ENCODE results near the gene FKRP. TPM values are rescaled to one million over a fixed set of nuclear protein-coding genes. Genes with fewer than 3 reads are reported as not detected.

FKRP gene
- total RNA-seq, 5 donors from 2014 or later (not counting 1 experiment from before 2014, with no cell fraction given), result 17.8 to 35.3 (median 23.6) TPM

DNA sequence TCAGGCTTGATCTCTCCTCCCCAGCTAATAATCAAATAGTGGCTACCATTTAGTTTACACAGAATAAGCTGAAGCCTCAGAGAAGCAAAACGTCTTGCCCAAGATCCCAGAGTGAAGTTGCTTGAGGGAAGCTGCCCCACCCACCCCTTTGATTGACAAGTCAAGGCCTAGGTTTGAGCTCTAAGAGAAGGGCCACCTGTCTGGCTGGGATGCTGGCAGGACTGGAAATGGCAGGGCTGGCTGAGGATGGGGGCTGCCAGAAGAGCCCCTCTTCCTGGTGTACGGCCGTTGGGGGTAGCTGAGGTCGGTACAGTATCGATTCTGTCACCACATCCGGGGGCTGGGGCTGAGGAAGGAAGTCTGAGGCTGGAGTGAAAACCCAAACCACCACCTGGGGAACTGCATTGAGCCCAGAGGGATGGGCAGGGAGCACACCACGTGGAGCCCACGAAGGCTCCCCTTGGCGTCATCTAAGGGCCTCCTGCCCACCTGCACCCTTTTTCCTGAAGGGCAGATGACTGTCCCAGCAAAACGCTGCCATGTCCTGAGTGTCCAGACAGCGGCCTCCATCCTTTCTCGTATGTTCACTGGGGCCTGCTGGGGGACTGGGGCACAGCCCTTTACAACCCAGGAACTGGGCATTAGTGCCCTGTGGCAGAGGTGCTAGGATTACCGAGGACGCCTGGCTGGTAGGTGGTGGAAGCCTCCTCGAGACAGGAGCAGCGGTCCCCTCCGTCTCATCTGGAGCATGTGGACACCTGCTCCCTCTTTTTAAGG lies 27.5 kb upstream of the FKRP start:
- ATAC-seq (replicated peaks in 1 of 4) (peak; percentile 24 to 46 (median 42)), DNase-seq (peak; percentile 18 to 80 (median 48))
- 19% methylated on average over 12 of the region's 17 CpGs for WGBS (ENCODE audit: insufficient coverage)
- Histone ChIP-seq H3K4me3 (ENCODE audit: control insufficient read depth in 1 of 2, extremely low read depth in 1 of 2, low read length in 1 of 2) (peak overlapping the region; percentile 79 to 93), H3K27ac (ENCODE audit: low read length) (peak overlapping the region; percentile 84), H3K9me3 (no peaks in the 10 kb centered on the region), H3K4me1 (ENCODE audit: control insufficient read depth in 1 of 2, extremely low read depth in 1 of 2, insufficient read depth in 2 of 2, low read length in 2 of 2) (peaks cover 26 to 74% of the 10 kb centered on the region in 2 experiments), H3K36me3 (ENCODE audit: control insufficient read depth in 2 of 2, extremely low read depth in 1 of 2, insufficient read depth in 1 of 2, low read length in 1 of 2) (peaks cover 24 to 26% of the 10 kb centered on the region in 2 donors), H3K27me3 (replicated peaks in 1 of 2; ENCODE audit: control insufficient read depth in 2 of 2, extremely low read depth in 1 of 2, insufficient read depth in 2 of 2, low read length in 1 of 2) (no peaks in the 10 kb centered on the region)
- H3K4me3 Mint-ChIP-seq, result peak overlapping the region; percentile 90 to 98 (median 94)
- no peaks in the 10 kb centered on the region for H3K27me3 Mint-ChIP-seq
- no peaks in the 10 kb centered on the region for H3K9me3 Mint-ChIP-seq
- ChIA-PET POLR2A (no interaction called here), CTCF (interaction anchor here (0.5 to 1.0 kb wide), 8 partner anchors 11 to 526 kb away, joined by 3 to 5 read pairs (median 4); no protein-coding TSS in a partner anchor)
- peaks cover 10% of the 10 kb centered on the region for H3K36me3 Mint-ChIP-seq
- peaks cover 39 to 56% (median 46%) of the 10 kb centered on the region in 3 donors for H3K4me1 Mint-ChIP-seq
- peak overlapping the region; percentile 97 to 98 for H3K27ac Mint-ChIP-seq

DNA sequence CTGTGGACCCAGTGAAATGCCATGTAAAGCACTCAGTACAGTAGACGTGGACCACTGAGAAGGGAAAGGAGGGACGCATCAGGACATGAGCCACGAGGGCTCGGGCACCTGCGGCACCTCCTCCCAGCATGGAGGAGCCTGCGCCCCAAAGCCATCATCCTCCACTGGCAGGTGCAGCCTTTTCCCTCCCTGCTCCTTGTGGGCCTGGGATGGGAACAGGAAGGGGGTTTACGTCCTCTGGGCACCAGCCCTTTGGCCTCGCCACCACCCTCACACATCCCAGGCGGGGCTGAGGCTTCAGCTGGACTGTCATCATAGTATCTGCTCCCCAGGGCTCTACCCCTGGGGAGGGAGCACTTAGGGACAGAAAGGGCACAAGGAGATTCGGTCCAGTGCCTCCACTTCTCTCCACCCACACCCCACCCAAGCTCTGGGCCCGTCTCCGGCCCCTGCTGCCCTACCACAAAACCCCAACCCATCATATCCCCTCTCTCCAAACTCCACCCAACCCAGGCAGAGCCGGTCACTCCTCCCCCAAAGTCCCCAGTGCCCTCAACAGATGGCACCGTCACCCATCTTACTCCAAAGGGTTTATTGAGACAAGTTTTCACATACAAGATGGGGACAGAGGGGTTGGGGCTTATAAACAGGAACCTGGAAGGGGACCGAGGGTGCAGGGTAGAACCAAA lies 26.8 kb upstream of the FKRP start:
- Mint-ChIP-seq H3K4me3 (peak overlapping the region in 2 of 3 donors; percentile 9 to 98), H3K36me3 (peaks cover 10% of the 10 kb centered on the region), H3K27me3 (no peaks in the 10 kb centered on the region), H3K27ac (peak overlapping the region; percentile 97 to 98), H3K9me3 (no peaks in the 10 kb centered on the region), H3K4me1 (peaks cover 36 to 54% (median 40%) of the 10 kb centered on the region in 3 donors)
- ATAC-seq (replicated peaks in 1 of 4) (no peak), DNase-seq (no peak)
- 63% methylated on average over 4 of the region's 15 CpGs for WGBS (ENCODE audit: insufficient coverage)
- Histone ChIP-seq H3K4me3 (ENCODE audit: control insufficient read depth in 1 of 2, extremely low read depth in 1 of 2, low read length in 1 of 2) (peak overlapping the region in 1 of 2 donors; percentile 93), H3K4me1 (ENCODE audit: control insufficient read depth in 1 of 2, extremely low read depth in 1 of 2, insufficient read depth in 2 of 2, low read length in 2 of 2) (peaks cover 24 to 71% of the 10 kb centered on the region in 2 experiments), H3K9me3 (no peaks in the 10 kb centered on the region), H3K27ac (ENCODE audit: low read length) (peak overlapping the region; percentile 84), H3K27me3 (replicated peaks in 1 of 2; ENCODE audit: control insufficient read depth in 2 of 2, extremely low read depth in 1 of 2, insufficient read depth in 2 of 2, low read length in 1 of 2) (no peaks in the 10 kb centered on the region), H3K36me3 (ENCODE audit: control insufficient read depth in 2 of 2, extremely low read depth in 1 of 2, insufficient read depth in 1 of 2, low read length in 1 of 2) (peaks cover 24 to 32% of the 10 kb centered on the region in 2 donors)
- CTCF ChIA-PET, result no interaction called here
- POLR2A ChIA-PET, result no interaction called here

DNA sequence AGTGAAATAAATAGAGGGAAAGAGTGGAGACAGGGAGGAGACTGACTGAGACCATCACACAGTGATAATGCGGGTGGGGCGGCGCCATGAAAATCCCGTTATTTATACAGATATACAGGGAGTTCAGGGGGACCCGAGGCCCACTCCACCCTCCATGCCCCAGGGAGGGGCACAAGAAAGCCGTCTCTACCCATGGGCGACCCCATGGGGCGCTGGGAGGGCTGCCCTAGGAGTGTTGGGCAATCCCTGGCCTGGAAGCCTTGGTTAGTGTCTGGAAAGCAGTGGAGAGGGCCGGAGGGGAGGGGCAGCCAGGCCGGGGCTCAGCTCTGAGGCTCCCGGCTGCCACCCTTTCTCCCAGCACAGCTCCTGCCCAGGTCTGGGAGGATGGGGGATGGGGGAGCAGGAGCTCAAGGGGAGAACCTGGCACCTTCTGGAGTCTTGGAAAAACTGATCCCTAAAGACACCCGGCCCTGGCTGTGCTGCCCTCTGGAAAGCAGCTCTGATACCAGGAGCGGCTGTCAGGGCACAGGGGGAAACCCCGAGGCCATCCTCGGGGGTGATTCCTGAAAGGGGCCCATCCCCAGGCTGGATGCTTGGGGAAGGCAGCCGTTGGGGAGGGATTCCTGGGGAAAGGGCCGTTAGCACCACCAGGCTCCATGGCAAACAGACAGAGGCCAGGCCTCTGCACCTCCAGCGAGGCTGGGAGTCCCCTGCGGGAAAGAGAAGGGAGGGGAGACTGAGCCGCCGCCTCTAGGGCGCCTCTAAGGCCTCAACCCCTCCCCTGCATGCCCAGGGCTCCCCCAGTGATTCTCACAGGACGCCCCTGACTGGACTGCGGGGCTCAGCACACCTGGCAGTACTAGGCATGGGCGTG lies 26.0 kb upstream of the FKRP start:
- no peaks in the 10 kb centered on the region for H3K27me3 Mint-ChIP-seq
- H3K4me3 Mint-ChIP-seq, result peak overlapping the region in 1 of 3 donors; percentile 98
- peaks cover 29 to 40% of the 10 kb centered on the region in 2 donors for H3K36me3 ChIP-seq (ENCODE audit: control insufficient read depth in 2 of 2, extremely low read depth in 1 of 2, insufficient read depth in 1 of 2, low read length in 1 of 2)
- POLR2A ChIA-PET, result no interaction called here
- no peaks in the 10 kb centered on the region for H3K9me3 Mint-ChIP-seq
- H3K9me3 ChIP-seq, result no peaks in the 10 kb centered on the region
- H3K27me3 ChIP-seq (replicated peaks in 1 of 2; ENCODE audit: control insufficient read depth in 2 of 2, extremely low read depth in 1 of 2, insufficient read depth in 2 of 2, low read length in 1 of 2), result no peaks in the 10 kb centered on the region
- H3K27ac ChIP-seq (ENCODE audit: low read length), result no peak overlapping the region
- peak overlapping the region in 1 of 2 donors; percentile 74 for H3K27ac Mint-ChIP-seq
- no peak for ATAC-seq (replicated peaks in 1 of 4)
- CTCF ChIA-PET, result no interaction called here
- peaks cover 33 to 51% (median 34%) of the 10 kb centered on the region in 3 donors for H3K4me1 Mint-ChIP-seq
- H3K4me3 ChIP-seq (ENCODE audit: control insufficient read depth in 1 of 2, extremely low read depth in 1 of 2, low read length in 1 of 2), result no peak overlapping the region
- WGBS (ENCODE audit: insufficient coverage), result 91% methylated on average over 15 of the region's 25 CpGs
- no peak for DNase-seq
- H3K4me1 ChIP-seq (ENCODE audit: control insufficient read depth in 1 of 2, extremely low read depth in 1 of 2, insufficient read depth in 2 of 2, low read length in 2 of 2), result peaks cover 24 to 67% of the 10 kb centered on the region in 2 experiments
- peaks cover 14% of the 10 kb centered on the region for H3K36me3 Mint-ChIP-seq

DNA sequence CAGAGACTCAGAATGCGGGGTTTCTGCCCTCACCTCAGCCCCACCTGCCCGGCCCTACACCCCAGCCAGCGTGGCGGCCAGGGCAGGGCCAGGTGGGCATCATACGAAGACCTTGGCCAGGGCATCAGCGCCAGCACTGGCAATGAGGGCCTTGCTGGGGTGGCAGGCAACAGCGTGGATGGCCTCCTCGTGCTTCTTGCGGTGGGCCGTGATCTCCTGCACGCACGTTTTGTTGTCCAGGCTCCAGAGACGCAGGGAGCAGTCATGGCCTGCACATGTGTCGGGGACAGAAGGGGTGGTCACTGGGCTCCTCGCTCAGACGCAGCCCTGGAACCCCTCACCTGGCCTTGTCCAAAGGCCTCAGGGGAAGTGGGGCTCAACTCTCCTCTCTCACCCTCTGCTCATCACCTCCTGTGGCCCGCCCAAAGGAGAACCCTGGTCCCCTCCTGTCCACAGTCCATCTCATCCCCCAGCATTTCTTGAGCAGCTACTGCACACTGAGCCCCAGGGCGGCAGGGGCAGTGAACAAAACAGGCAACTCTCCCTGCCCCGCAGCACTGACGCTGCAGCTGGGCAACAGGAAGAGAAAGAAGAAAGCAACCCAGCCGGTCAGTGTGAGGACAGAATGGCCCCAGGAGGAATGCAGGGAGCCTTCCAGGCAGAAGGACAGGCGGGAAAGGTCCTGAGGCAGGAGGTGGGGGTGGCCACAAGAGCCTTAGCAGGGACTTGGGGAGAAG lies 25.2 kb upstream of the FKRP start:
- ChIA-PET CTCF (no interaction called here), POLR2A (no interaction called here)
- H3K27ac Mint-ChIP-seq, result peak overlapping the region in 1 of 2 donors; percentile 59
- no peak overlapping the region for H3K4me3 ChIP-seq (ENCODE audit: control insufficient read depth in 1 of 2, extremely low read depth in 1 of 2, low read length in 1 of 2)
- WGBS (ENCODE audit: insufficient coverage), result over 99% methylated on average over 21 of the region's 22 CpGs
- ATAC-seq (replicated peaks in 1 of 4) (no peak), DNase-seq (no peak)
- H3K9me3 ChIP-seq, result no peaks in the 10 kb centered on the region
- peaks cover 29 to 48% of the 10 kb centered on the region in 2 donors for H3K36me3 ChIP-seq (ENCODE audit: control insufficient read depth in 2 of 2, extremely low read depth in 1 of 2, insufficient read depth in 1 of 2, low read length in 1 of 2)
- H3K4me1 Mint-ChIP-seq, result peaks cover 26 to 44% (median 27%) of the 10 kb centered on the region in 3 donors
- H3K27me3 Mint-ChIP-seq, result no peaks in the 10 kb centered on the region
- no peak overlapping the region for H3K4me3 Mint-ChIP-seq
- no peaks in the 10 kb centered on the region for H3K9me3 Mint-ChIP-seq
- H3K27me3 ChIP-seq (replicated peaks in 1 of 2; ENCODE audit: control insufficient read depth in 2 of 2, extremely low read depth in 1 of 2, insufficient read depth in 2 of 2, low read length in 1 of 2), result no peaks in the 10 kb centered on the region
- no peak overlapping the region for H3K27ac ChIP-seq (ENCODE audit: low read length)
- H3K36me3 Mint-ChIP-seq, result peaks cover 16% of the 10 kb centered on the region
- H3K4me1 ChIP-seq (ENCODE audit: control insufficient read depth in 1 of 2, extremely low read depth in 1 of 2, insufficient read depth in 2 of 2, low read length in 2 of 2), result peaks cover 17 to 61% of the 10 kb centered on the region in 2 experiments

DNA sequence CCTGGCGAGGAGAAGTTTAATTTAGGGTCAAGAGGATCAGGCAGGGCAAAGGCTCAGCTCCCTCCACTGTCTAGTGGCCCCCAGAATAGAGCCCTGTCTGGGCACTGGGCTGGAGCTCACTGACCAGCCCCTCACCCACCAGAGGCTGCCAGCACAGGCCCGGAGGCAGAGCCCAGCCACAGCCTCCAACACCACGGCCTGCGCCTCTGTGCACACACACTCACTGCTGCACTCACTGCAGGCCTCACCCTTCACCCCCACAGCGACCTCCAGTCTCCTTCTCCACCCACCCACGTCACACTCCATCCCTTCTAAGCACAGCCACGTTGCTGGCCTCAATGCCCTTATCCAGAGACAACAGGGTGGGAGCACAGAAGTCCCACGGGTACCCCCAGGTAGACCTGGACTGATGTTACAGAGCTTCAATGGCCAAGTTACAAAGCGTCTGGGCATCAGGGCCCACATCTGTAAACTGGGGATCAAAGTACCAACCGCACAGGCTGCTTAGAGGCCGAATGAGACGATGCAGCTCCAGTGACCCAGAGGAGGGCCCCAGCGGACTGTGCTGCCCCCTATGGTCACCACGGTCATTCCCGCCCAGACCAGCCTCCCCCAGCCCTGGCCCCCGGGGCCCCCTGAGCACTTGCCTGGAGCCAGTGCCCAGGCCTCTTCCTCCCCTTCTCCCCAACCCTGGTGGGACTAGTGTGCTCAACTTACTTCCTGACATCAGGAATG lies 24.4 kb upstream of the FKRP start:
- ChIA-PET CTCF (no interaction called here), POLR2A (no interaction called here)
- H3K9me3 Mint-ChIP-seq, result no peaks in the 10 kb centered on the region
- no peak for DNase-seq
- H3K36me3 Mint-ChIP-seq, result peaks cover 22% of the 10 kb centered on the region
- Histone ChIP-seq H3K9me3 (no peaks in the 10 kb centered on the region), H3K27ac (ENCODE audit: low read length) (no peak overlapping the region), H3K36me3 (ENCODE audit: control insufficient read depth in 2 of 2, extremely low read depth in 1 of 2, insufficient read depth in 1 of 2, low read length in 1 of 2) (peaks cover 29 to 55% of the 10 kb centered on the region in 2 donors), H3K4me3 (ENCODE audit: control insufficient read depth in 1 of 2, extremely low read depth in 1 of 2, low read length in 1 of 2) (no peak overlapping the region), H3K27me3 (replicated peaks in 1 of 2; ENCODE audit: control insufficient read depth in 2 of 2, extremely low read depth in 1 of 2, insufficient read depth in 2 of 2, low read length in 1 of 2) (no peaks in the 10 kb centered on the region), H3K4me1 (ENCODE audit: control insufficient read depth in 1 of 2, extremely low read depth in 1 of 2, insufficient read depth in 2 of 2, low read length in 2 of 2) (peaks cover 17 to 57% of the 10 kb centered on the region in 2 experiments)
- peak overlapping the region in 1 of 2 donors; percentile 73 for H3K27ac Mint-ChIP-seq
- H3K4me1 Mint-ChIP-seq, result peaks cover 23 to 43% (median 27%) of the 10 kb centered on the region in 3 donors
- H3K27me3 Mint-ChIP-seq, result no peaks in the 10 kb centered on the region
- WGBS (ENCODE audit: insufficient coverage), result 92% methylated on average over 16 of the region's 16 CpGs
- no peak overlapping the region for H3K4me3 Mint-ChIP-seq
- ATAC-seq (replicated peaks in 1 of 4), result no peak

Data from T-cell (primary cell).